HG03575 (cell line): ENCODE results near the gene DHX58.

Experiments used
- ATAC-seq: cut with Tn5 transposase; IDR thresholded peaks from one replicate; pipeline ENCODE4 v1.9.1; 2021; ENCODE audit not compliant: unreplicated experiment, insufficient number of reproducible peaks, low FRiP score; ENCODE audit errors: extremely low read depth

DHX58 gene

GRCh38 chr17:42065201-42065600 is 47.3 kb downstream of the DHX58 start:
- ATAC-seq = no peak

- ATAC-seq = no peak
Measured at GRCh38 chr17:42062681-42063080, 49.8 kb downstream of the DHX58 start.

- ATAC-seq = no peak
Measured at GRCh38 chr17:42061646-42062487, 50.6 kb downstream of the DHX58 start.

GRCh38 chr17:42060231-42060630 is 52.3 kb downstream of the DHX58 start:
- no peak for ATAC-seq

GRCh38 chr17:42059815-42060214 is 52.7 kb downstream of the DHX58 start:
- no peak for ATAC-seq

- ATAC-seq = no peak
Measured at GRCh38 chr17:42058063-42058462, 54.5 kb downstream of the DHX58 start.

- ATAC-seq = no peak
Measured at GRCh38 chr17:42056635-42057034, 55.9 kb downstream of the DHX58 start.

- no peak for ATAC-seq
Measured at GRCh38 chr17:42055496-42055895, 57.0 kb downstream of the DHX58 start.

GRCh38 chr17:42055027-42055426 is 57.5 kb downstream of the DHX58 start:
- ATAC-seq = no peak

GRCh38 chr17:42053731-42054500 is 58.6 kb downstream of the DHX58 start:
- no peak for ATAC-seq

GRCh38 chr17:42052346-42052877 is 60.1 kb downstream of the DHX58 start:
- no peak for ATAC-seq

GRCh38 chr17:42051645-42052044 is 60.9 kb downstream of the DHX58 start:
- ATAC-seq = no peak
